Tibial nerve (tissue), 4 donors: ENCODE data around the gene CSTF2.

Source experiments
- EP300 ChIP-seq, 2 donors: sonication (generic); formaldehyde crosslinking; IDR thresholded peaks; one replicate each; pipeline ENCODE4 v1.6.1; 2017; ENCODE audit warnings: antibody characterized with exemption in 2 of 2, mild to moderate bottlenecking in 1 of 2
- POLR2A ChIP-seq, 2 donors: fragments of 450-650 bp; IDR thresholded peaks; one replicate each; pipeline ENCODE4 v1.6.1; 2017; ENCODE audit warnings: antibody characterized with exemption in 2 of 2, mild to moderate bottlenecking in 2 of 2, moderate library complexity in 2 of 2
- TF ChIP-seq, protein P1 (sequence below), 5 experiments: fragments of 200-600 bp in 3 of 5; fragments of 450-650 bp in 2 of 5; sonication (generic) in 3 of 5; IDR thresholded peaks; one replicate each; pipeline ENCODE4 v1.5.1; 2016 to 2019; ENCODE audit warnings: antibody characterized with exemption in 5 of 5, mild to moderate bottlenecking in 3 of 5, moderate library complexity in 2 of 5

DNA sequence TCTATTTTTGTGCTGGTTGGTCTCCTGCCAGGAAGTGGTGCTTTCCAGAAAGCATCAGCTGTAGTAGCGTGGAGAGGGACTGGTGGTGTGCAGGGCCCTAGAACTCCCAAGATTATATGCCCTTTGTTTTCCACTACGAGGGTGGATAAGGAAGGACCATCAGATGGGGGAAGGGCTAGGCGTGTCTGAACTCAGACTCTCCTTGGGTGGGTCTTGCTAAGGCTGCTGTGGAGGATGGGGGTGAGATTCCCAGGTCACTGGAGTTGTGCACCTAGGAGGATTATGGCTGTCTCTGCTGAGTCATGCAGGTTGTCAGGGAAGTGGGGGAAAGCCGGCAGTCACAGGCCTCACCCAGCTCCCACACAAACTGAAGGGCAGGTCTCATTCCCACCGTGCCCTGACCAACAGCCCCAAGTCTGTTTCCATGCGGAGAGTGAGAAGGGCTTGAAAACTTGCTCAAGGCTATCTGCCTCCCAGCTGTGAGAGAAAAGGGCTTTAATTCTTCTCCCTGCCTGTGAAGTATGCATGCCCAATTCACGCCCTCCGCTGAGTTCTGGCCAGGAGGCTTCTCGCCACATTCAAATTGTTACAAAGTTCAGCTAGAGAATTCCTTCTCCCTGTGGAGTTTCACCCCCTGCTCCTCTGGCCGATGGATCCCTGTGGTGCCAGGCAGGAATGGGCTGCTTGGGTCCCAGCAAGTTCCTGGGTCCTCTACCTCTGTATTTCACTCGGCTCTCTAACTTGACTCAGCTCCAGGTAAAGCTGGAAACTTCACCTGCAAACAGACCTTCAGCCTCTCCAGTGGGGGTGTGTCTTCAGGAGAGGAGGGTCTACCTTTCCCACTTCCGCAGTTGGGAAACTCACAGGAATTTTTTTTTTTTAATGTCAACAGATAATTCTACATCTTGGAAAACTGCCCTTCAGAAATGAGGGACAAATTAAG is 7.7 kb upstream of the CSTF2 start:
- TF ChIP-seq, protein P1, sequence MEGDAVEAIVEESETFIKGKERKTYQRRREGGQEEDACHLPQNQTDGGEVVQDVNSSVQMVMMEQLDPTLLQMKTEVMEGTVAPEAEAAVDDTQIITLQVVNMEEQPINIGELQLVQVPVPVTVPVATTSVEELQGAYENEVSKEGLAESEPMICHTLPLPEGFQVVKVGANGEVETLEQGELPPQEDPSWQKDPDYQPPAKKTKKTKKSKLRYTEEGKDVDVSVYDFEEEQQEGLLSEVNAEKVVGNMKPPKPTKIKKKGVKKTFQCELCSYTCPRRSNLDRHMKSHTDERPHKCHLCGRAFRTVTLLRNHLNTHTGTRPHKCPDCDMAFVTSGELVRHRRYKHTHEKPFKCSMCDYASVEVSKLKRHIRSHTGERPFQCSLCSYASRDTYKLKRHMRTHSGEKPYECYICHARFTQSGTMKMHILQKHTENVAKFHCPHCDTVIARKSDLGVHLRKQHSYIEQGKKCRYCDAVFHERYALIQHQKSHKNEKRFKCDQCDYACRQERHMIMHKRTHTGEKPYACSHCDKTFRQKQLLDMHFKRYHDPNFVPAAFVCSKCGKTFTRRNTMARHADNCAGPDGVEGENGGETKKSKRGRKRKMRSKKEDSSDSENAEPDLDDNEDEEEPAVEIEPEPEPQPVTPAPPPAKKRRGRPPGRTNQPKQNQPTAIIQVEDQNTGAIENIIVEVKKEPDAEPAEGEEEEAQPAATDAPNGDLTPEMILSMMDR (IDR thresholded peaks at IDR 0.05): no peak
- no peak for TF ChIP-seq EP300 (IDR thresholded peaks at IDR 0.05)
- TF ChIP-seq POLR2A (IDR thresholded peaks at IDR 0.05): no peak
